Measurements from ENCODE around the gene IRF3.

IRF3 gene

DNA sequence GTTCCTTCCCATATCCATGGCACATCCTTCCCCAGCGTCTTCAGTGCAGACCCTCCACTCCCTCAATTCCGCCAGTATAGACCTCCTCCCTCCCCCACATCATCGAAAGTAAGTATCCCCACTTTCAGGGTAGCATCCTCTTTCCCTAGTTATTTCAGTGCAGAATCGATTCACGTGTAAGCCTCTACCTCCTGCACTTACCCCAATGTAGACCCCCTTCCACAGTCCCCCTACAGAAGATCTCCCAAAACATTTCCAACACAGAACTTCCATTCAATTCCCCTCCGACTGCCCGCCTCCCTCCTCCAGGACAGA, 664 bp downstream of the IRF3 start:
- DNase-seq, result no peak

DNA sequence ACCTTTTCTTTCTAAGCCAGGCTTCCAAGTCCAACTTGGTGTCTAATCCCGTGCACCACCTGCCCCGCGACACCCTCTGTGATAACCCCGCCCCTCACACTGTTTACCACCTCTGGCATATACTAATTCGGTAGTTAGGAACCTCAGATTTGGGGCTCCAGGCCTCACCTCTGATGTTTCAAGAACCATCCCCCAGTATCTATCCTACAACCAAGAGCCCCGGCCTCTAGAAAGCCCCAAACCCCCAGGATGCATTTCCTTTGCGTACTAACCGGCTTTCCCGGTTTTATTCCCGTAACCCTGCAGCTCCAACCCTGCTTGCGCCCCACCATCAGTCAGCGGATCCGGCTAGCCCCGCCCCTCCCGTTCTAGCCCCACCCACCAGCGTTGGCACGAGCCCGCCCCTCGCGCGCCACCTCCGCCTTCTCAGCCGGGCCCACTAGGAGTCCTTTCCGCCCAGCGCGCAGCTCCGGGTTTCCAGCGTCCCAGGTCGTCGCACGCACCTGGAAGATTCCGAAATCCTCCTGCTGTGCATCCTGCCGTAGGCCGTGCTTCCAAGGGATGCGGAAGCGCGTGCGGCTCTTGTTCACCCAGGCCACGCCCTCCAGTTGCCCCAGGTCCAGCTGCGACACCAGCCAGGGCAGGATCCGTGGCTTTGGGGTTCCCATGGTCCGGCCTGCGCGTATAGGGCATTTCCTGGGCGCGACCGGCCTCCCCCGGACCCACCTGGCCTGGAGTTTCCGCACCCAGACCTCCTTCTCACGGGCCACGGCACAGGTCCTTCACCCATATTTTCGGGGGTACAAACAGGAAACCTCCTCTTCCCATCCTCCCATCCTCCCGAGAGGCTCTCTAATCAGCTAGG, 1.3 kb downstream of the IRF3 start:
- peak; percentile 60 for DNase-seq

DNA sequence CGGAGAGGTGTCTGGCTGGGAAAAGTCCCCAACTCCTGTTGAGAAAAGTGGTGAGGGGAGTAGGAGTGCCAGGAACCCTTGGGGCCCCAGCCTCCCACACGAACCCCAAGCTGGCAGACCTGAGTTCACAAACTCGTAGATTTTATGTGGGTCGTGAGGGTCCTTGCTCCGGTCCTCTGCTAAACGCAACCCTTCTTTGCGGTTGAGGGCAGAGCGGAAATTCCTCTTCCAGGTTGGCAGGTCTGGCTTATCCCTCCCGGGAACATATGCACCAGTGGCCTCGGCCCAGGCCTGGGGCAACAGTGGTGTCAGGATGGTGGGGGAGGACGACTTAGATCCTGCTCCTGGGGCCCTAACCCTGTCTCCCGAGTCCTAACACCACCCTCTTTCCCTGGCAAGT, 2.4 kb downstream of the IRF3 start:
- no peak for DNase-seq

DNA sequence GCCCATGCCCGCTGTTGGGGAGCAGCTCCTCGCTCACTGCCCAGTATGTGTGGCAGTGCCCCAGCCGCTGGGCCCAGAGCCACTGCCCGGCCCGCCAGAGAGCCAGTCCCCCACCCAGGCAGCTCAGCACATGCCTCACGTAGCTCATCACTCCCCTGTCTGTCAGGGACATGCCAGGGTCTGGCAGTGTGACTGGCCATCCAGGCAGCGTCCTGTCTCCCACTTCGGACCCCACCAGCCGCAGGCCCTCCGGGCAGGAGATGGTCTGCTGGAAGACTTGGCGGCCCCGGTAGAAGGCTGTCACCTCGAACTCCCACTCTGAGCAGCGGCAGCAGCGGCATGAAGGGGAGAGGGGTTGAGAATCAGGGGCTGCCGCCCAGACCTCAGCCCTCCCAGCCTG, 3.6 kb downstream of the IRF3 start:
- DNase-seq, result no peak

DNA sequence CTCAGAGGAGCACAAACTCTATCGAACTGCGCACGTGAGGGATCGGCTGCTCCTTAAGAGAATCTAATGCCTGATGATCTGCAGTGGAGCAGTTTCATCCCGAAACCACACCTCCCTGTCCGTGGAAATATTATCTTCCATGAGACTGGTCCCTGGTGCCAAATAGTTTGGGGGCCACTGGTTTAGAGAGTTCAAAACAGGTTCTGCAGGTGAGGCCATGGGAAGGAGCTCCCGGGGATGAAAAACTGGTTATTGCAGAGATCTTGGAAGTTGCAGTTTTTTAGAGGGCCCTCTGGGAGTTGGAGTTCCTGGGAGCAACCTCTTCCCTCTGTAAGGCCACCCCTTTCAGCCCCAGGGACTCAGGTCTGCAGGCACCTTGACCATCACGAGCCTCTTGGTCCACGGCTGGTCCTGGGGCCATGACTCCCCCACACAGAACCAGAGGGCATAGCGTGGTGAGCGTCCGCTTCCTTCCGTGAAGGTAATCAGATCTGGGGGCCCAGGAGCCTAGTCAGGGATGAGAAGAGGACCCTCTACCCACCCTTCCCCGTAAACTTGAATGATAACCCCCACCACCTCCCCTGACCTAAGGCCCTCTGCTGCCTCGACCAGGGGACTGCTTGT, 5.2 kb downstream of the IRF3 start:
- DNase-seq, result no peak

DNA sequence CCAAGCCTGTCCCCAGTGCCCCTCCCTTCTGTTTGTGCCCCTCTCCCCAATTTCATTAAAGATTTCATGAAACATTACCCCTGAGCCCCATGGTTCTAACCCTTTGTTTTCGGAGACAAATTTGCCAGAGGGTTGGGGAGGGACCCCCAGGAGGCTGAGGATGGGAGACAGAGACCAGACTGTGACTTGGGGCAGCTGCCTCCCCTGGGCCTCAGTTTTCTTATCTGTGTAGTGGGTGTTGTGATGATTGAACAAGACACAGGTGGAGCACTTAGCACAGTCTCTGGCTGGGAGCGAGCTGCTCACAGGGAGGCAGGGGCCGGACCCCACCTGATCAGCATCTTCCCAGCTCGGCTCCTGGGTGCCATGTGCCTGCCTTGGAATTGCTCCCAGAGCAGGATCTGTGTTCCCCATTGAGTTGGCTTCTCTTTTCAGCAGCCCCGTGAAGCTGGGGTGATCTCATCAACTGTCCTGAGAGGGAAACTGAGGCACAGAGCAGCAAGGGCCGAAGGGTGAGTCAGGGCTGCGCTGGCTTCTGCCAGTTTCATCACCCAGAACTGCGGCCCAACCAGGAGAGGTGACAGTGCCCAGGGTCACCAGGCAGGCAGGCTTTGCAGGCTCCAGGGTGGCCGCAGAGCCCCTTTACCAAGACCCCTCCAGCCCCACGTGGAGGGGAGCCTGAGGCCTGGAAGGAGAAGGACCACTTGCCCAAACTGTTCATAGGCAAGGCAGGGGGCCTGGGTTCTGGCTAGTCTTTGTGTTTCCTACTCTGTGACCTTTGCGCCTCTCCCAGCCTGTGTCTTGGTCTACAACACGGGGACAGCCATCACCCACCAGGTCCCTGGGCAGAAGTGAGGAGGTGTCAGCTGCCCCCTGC, 6.9 kb downstream of the IRF3 start:
- no peak for DNase-seq

DNA sequence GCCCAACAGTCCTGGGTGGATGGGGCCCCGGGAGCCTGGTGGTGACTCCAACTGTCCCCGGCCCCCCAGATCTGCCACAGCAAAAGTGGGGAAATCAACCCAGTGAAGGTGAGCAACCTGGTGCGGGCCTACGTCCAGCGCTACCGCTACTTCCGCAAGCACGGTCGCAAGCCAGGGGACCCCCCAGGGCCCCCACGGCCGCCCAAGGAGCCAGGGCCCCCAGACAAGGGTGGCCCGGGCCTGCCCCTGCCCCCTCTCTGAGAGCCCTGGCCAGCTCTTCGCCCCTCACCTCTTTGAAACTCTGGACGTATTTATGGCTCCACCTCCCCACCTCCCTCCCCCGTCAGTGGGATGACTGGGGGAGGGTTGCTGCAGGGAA, 7.5 kb downstream of the IRF3 start:
- no peak for DNase-seq

DNA sequence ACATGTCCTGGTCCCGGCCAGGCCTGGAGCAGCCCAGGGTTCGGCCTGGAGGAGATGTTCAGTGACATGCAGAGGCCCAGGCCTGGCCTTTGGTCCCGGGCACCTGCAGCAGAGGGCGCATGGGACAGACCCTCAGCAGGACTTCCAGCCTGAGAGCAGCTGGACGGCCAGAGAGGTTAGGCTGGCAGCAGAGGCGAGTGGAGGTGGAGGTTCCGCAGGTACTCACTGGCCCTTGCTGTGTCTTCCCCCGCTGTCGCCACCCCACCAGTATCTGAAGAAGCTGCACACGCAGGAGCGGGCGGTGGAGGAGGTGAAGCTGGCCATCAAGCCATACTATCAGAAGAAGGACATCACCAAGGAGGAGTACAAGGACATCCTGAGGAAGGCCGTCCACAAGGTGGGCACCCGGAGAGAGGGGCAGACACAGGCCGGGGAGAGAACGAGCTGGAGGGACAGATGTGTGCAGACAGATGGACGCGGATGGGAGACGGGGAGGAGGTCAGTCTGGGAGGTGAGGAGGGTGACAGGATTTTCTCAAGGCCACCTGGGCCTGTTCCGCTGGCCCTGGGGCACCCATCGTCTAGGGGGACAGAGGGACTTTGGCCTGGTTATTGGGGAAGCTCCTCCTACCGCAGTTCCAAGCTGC, 8.0 kb downstream of the IRF3 start:
- no peak for DNase-seq

DNA sequence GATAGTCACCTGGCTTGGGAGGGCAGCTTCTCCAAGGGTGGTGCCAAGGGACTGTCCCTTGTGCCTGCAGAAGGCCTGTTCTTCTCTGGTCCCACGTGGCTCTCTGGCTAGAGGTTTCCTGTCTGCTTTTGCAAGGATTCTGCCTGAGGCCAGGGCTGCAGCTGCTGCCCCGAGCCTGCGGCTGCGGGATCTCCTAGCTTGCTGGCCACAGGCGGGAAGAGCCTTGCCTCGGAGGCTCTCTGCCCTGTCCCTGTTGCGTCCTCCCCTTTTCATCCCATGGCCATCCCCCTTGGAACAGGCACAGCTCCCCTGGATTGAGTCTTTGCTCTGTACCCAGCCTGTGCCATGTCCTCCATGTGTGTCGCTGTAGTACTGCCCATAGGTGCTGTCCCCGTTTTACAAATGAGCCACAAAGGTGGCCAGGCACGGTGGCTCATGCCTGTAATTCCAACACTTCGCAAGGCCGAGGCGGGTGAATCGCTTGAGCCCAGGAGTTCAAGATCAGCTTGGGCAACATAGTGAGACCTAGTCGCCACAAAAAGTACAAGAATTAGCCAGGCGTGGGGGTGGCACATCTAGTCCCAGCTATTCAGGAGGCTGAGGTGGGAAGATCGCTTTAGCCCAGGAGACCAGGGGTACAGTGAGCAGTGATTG, 9.1 kb downstream of the IRF3 start:
- DNase-seq, result no peak

DNA sequence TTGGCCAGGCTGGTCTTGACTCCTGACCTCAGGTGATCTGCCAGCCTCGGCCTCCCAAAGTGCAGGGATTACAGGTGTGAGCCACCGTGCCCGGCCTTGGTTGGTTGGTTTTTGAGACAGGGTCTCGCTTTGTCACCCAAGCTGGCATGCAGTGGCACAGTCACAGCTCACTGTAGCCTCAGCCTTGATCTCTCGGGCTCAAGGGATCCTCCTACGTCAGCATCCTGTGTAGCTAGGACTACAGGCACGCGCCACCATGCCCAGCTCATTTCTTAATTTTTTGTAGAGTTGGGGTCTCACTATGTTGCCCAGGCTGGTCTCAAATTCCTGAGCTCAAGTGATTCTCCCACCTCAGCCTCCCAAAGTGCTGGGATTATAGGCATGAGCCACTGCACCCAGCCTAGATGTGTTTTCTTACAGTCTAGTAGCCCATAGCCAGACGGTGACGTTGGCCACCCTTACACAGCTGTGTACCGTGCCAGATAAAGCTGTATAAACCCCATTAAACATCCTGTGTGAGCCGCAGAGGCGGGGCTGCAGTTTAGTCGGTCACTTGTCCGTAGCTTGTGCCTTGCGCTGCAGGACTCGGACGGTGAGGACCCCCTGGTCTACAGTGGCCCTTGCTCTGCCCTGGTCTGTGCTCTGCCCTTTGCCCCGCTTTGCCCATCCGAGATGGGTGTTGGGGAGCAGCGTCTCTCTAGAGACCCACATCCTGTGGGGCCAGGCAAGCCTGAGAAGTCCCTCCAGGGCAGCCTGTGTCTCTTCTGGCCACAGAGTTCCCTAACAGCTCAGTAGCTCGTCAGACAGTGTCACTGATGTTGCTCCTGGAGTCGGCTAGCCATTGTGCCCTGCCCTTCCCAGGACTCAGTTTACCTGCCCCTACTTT, 9.8 kb downstream of the IRF3 start:
- no peak for DNase-seq

DNA sequence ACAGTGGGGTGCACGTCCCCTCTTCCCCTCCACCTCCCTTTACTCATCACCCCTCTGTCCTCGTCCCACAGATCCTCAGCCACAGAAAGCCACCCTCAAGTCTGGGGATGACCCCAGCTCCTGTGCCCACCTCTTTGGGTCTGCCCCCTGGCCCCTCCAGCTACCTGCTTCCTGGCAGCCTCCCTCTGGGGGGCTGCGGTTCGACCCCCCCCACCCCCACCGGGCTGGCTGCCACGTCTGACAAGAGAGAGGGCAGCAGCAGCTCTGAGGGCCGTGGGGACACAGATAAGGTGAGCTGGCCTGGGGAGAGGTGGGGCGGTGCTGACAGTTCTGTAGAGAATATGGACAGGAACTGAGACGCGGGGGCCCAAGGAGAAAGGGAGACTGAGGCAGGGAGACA, 11.1 kb downstream of the IRF3 start:
- DNase-seq, result no peak

DNA sequence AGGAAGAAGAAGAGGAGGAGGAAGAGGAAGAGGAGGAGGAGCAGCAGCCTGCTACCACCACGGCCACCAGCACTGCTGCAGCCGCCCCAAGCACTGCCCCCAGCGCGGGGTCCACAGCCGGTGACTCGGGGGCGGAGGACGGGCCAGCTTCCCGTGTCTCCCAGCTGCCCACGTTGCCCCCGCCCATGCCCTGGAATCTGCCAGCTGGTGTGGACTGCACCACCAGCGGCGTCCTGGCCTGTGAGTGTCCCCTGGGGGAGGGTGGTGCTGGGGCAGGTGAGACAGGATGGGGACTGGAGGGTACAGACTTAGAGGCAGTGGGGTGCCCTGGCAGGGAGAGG, 12.2 kb downstream of the IRF3 start:
- DNase-seq, result no peak

DNA sequence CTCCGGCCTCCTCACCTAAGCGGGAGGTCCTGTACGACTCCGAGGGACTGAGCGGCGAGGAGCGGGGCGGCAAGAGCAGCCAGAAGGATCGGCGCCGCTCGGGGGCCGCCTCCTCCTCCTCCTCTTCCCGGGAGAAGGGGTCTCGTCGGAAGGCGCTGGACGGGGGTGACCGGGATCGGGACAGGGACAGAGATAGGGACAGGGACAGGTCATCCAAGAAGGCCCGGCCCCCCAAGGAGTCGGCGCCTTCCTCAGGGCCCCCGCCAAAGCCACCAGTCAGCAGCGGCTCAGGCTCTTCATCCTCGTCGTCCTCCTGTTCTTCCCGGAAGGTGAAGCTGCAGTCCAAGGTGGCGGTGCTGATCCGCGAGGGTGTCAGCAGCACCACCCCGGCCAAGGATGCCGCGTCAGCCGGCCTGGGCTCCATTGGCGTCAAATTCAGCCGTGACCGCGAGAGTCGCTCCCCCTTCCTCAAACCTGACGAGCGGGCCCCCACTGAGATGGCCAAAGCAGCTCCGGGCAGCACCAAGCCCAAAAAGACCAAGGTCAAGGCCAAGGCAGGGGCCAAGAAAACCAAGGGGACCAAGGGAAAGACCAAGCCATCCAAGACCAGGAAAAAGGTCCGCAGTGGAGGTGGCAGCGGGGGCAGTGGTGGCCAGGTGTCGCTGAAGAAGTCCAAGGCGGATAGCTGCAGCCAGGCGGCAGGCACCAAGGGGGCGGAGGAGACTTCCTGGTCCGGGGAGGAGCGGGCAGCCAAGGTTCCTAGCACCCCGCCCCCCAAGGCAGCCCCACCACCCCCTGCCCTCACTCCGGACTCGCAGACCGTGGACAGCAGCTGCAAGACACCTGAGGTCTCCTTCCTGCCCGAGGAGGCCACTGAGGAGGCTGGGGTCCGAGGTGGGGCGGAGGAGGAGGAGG, 12.8 kb downstream of the IRF3 start:
- no peak for DNase-seq

DNA sequence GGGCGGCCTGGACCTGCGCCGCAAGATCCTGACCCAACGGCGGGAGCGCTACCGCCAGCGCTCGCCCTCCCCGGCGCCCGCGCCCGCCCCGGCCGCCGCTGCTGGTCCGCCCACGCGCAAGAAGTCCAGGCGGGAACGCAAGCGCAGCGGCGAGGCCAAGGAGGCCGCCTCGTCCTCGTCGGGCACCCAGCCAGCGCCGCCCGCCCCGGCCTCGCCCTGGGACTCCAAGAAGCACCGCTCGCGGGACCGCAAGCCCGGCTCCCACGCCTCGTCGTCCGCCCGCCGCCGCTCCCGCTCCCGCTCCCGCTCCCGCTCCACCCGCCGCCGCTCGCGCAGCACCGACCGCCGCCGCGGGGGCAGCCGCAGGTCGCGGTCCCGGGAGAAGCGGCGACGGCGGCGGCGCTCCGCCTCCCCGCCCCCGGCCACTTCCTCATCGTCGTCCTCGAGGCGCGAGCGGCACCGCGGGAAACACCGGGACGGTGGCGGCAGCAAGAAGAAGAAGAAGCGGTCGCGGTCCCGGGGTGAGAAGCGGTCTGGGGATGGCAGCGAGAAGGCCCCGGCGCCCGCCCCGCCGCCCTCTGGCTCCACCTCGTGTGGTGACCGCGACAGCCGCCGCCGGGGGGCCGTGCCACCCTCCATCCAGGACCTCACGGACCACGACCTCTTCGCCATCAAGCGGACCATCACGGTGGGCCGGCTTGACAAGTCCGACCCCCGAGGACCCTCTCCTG, 13.7 kb downstream of the IRF3 start:
- no peak for DNase-seq

DNA sequence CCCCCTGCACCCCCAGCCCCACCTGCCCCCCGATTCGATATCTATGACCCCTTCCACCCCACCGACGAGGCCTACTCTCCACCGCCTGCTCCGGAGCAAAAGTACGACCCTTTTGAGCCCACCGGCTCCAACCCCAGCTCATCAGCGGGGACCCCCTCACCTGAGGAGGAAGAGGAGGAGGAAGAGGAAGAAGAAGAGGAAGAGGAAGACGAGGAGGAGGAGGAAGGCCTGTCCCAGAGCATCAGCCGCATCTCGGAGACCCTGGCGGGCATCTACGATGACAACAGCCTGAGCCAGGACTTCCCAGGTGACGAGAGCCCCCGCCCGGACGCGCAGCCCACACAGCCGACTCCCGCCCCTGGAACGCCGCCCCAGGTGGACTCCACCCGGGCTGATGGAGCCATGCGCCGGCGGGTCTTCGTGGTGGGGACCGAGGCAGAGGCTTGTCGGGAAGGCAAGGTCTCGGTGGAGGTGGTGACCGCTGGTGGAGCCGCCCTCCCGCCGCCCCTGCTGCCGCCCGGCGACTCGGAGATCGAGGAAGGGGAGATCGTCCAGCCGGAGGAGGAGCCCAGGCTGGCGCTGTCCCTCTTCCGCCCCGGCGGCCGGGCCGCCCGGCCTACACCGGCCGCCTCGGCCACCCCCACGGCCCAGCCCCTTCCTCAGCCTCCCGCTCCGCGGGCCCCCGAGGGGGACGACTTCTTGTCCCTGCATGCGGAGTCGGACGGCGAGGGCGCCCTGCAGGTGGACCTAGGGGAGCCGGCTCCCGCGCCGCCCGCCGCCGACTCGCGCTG, 14.4 kb downstream of the IRF3 start:
- DNase-seq, result no peak

DNA sequence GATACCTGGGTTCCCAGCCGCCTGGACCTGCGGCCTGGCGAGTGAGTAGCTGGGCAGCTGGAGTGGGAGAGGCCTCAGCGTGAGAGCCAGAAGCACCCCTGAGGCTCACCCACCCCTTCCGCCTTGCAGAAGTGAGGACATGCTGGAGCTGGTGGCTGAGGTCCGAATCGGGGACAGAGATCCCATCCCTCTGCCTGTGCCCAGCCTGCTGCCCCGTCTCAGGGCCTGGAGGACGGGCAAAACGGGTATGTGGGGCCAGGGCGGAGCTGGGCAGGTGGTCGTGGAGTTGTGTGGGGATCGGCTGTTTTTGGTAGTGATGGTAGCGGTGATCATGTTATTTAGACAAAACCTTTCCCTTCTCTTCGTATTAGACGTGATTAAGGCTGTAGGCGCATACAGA, 19.1 kb downstream of the IRF3 start:
- DNase-seq, result no peak

DNA sequence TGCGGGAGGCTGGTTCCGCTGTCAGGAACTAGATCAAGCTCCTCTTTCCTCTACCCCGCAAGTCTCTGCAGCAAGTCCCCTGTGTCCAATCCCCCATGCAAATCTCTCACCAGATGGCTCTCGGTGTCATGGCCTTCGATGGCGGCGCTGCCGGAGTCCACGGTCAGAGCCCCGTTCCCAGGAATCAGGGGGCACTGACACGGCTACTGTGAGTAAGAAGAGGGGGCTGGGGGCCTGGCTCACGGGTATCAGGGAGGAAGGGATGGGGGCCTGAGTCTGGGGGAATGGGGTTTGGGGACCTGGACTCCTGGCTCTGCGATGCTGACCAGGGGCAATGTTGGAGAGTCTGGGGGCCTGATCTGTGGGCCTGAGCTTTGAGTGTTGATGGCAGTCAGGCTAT, 19.7 kb downstream of the IRF3 start:
- no peak for DNase-seq

DNA sequence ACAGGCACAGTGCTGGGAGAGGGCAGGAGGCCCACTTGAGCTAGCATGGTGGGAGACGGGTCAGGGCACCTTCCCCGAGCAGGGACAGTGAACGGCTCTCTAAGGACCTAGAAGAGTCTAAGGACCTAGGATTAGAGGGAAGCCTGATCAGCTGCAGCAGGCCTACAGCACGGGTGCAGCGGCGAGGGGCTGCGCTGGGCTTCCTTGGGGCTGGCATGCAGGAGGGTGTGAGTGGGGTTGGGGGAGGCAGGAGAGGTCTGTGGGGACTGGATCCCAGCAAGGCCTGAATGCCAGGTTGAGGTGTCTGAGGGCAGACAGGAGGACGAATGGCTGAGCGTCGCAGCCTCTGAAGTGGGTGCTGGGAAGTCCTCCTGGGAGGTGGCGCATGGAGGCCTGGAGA, 20.1 kb downstream of the IRF3 start:
- DNase-seq, result no peak

DNA sequence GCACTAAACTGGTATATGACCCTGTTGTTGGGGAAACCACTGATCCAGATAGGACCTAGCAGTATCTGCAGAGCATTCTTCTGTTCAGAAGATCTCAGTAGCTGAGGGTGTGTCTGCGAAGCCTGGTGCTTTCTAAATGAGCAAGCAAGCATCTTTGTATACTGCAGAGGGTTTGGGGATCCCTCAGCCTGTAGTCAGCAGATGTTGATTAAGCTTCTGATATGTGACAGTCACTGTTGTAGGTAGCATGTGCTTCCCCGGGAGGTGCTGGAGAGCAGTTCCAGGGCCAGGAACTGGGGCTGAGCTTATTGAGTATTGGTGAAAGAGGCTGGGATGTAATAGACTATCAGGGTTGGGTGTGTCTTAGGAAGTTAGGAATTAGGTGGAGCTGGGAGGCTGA, 22.2 kb downstream of the IRF3 start:
- no peak for DNase-seq
